Subcutaneous adipose tissue (tissue), 4 donors: ENCODE measurements around the gene NPNT. TPM values are rescaled to one million over a fixed set of nuclear protein-coding genes. Genes with fewer than 3 reads are reported as not detected.

Source experiments
- total RNA-seq, 4 donors: library from RNA; depleted of rRNA; stranded (reverse); fragments of >200 nt; gene quantifications; one replicate each; pipeline ENCODE4 v1.1.0, GENCODE V29; 2016
- TF ChIP-seq, protein P1 (sequence below): fragments of 450-650 bp; IDR thresholded peaks from one replicate; pipeline ENCODE4 v1.5.1; 2016; ENCODE audit warnings: low read depth, mild to moderate bottlenecking, control low read depth, antibody characterized with exemption, moderate library complexity

Gene NPNT
- total RNA-seq, 4 donors from 2014 or later, result 1.7 to 13.8 (median 3.6) TPM

DNA sequence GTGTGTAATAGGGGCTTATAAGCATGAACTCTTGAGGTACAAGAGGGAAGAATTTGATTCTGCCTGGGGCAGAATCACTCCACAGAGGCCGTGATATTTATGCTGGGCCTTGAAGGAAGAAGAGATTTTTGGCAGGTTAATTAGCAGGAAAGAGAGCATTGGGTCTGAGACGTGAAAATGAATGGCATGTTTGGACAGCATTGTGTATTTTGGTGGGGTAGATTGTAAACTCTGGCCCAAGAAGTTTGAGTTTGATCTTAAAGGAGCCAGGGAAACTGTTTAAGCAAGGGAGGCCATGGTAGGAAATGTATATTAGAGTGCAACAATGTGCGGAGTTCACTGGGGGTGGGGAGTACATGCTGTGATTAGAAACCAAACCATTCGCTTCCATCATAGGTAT lies 62.4 kb downstream of the NPNT start:
- TF ChIP-seq, protein P1, sequence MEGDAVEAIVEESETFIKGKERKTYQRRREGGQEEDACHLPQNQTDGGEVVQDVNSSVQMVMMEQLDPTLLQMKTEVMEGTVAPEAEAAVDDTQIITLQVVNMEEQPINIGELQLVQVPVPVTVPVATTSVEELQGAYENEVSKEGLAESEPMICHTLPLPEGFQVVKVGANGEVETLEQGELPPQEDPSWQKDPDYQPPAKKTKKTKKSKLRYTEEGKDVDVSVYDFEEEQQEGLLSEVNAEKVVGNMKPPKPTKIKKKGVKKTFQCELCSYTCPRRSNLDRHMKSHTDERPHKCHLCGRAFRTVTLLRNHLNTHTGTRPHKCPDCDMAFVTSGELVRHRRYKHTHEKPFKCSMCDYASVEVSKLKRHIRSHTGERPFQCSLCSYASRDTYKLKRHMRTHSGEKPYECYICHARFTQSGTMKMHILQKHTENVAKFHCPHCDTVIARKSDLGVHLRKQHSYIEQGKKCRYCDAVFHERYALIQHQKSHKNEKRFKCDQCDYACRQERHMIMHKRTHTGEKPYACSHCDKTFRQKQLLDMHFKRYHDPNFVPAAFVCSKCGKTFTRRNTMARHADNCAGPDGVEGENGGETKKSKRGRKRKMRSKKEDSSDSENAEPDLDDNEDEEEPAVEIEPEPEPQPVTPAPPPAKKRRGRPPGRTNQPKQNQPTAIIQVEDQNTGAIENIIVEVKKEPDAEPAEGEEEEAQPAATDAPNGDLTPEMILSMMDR, result no peak

DNA sequence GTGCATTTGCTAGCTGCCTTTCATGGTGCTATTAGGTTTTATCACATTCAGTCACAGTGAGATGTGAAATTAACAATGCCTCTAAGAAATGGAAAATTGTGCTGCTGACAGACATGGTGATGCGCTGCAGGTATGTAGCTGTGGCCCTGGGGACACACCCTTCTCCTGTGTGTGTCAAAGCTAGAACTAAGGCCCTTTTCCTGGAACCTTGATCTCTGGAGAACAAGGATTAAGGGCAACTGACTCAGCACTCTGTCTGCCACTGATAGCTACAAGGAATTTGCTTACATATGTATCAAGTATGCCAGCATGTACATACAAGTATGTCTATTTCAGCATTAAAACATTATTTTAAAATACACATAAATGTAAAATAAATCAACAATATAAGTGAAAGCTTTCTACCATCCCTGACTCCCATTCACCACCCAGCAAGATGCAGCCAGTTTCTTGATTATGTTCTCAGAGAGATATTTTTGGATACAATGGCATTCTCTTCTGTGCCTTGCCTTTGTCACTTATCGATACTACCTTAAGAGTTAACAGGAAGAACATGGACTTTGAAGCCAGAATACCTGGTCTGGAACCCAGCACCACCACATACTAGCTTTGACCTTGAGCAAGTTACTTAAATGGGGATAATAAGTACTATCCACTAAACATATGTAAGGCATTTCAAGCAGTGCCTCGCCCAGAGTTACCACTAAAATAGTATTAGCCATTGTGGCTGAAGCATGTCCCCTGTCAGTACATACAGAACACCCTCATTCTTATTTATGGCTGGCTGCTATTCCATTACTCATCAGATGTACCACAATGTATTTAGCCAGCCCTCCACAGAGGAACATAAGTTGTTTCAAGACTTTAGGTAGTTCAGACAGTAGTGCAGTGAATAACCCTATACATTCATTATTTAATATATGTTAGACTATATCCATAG lies 68.5 kb downstream of the NPNT start:
- TF ChIP-seq, protein P1, result no peak

DNA sequence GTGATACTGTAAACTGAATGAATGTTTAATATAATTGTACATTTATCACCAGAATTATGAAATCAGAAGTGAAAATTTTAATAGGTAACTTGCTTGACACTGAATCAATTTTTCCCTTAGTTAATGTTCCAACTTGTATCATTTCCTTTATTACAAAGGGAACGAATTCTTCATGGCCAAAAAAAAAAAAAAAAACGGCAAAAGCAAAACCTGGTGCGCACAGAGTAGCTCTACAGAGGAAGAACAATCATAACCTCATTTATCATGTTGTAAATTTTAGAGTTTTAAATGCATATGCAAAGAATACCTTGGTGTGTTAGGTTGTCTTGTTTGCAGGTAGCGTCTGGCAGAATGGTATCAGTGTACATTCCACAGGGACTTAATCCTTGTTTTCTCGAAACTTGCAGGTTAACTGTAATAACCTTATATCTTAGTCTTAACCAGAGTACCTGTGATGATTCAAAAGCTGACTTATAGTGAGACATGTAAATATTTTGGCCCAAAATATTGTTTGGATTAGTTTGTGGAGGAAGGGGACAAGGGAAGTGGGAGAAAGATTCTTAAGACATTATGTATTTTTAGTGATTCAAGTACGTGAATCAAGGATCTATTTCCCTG lies 70.0 kb downstream of the NPNT start:
- TF ChIP-seq, protein P1, result no peak

DNA sequence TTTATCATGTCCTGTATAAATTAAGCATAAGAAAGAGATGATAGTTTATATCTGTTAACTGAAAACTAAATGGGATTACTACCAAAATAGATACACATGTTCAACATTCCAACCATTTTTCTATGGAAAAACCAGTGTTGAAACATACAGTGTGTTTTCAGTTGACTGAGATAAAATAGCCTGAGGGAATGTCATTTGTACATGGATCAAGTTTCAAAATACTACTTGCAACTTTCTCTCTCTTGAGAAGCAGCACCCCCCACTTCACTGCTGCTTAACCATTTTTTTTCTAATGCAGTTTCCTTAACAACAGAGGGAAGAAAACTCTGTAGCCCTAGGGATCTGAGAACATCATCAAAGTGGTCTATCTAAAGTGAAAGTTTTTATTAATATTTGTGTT lies 70.8 kb downstream of the NPNT start:
- TF ChIP-seq, protein P1, result no peak

DNA sequence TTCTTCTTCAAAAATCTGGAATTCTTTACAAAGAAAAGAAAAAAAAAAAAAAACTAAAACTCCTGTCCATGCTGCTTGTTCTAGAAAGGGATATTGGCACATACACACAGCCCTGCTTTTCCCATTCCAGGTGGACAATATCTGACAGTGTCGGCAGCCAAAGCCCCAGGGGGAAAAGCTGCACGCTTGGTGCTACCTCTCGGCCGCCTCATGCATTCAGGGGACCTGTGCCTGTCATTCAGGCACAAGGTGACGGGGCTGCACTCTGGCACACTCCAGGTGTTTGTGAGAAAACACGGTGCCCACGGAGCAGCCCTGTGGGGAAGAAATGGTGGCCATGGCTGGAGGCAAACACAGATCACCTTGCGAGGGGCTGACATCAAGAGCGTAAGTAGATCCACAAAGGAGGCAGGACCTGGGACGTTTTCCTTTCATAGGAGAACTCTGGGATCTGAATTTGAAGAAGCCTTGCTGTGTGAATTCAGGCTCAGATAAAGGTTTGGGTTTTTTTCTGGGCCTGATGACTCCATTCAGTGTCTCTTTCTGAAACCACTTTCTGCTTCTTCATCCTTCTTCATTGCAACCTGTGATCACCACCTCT lies 71.9 kb downstream of the NPNT start:
- TF ChIP-seq, protein P1, result no peak

DNA sequence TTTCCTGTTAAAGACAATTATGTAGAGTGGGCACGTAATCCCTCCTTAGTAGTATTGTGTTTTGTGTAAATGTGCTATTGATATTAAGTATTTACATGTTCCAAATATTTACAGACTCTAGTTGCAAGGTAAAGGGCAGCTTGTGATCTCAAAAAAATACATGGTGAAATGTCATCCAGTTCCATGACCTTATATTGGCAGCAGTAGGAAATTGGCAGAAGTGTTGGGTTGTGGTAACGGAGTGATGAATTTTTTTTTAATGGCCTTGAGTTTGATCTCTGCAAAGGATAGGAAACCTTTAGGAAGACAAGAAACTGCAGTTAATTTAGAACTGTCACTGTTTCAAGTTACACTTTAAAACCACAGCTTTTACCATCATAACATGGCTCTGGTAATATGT lies 74.3 kb downstream of the NPNT start:
- TF ChIP-seq, protein P1, result no peak

DNA sequence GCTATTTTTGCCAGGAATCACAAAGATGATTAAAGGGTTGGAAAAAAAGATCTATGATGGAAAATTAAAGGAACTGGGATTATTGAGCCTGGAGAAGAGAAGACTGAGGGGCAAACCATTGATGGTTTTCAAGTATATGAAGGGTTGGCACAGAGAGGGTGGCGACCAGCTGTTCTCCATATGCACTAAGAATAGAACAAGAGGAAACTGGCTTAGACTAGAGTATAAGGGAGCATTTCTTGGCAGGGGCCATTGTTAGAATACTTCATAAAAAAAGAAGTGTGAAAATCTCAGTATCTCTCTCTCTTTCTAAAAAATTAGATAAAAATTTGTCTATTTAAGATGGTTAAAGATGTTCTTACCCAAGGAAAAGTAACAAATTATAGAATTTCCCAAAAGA lies 75.1 kb downstream of the NPNT start:
- TF ChIP-seq, protein P1, result no peak
